Measurements from ENCODE around the gene KRT83. TPM values are rescaled to one million over a fixed set of nuclear protein-coding genes. Genes with fewer than 3 reads are reported as not detected.

The KRT83 gene
- total RNA-seq, 4 donors from 2014 or later: 10.3 to 97.1 (median 33.9) TPM; not detected in 1

GRCh38 chr12:52366738-52367485 is 45.7 kb upstream of the KRT83 start, which contains the start of gene KRT85:
TSS of gene KRT85 (minus strand) at chr12:52367481. CDS start at chr12:52367405, 76 bp downstream.
- Histone ChIP-seq H3K27ac (no peak within 1 kb of the TSS), H3K4me3 (no peak within 1 kb of the TSS), H3K9me3 (no peaks in the 10 kb centered on the region), H3K4me1 (peaks cover 8% of the 10 kb centered on the region), H3K36me3 (no peaks in the 10 kb centered on the region), H3K27me3 (no peaks in the 10 kb centered on the region)
- TF ChIP-seq POLR2AphosphoS5 (IDR thresholded peaks at IDR 0.05) (no peak), EP300 (IDR thresholded peaks at IDR 0.05) (no peak), CTCF (IDR thresholded peaks at IDR 0.05) (no peak), POLR2A (IDR thresholded peaks at IDR 0.05) (no peak)
- DNase-seq (ENCODE audit: low spot score in 2 of 2): no peak
- 85% methylated on average over 30 of the region's 42 CpGs for WGBS

GRCh38 chr12:52364901-52365489 is 43.8 kb upstream of the KRT83 start:
- no peak for TF ChIP-seq POLR2A (IDR thresholded peaks at IDR 0.05)
- no peak for TF ChIP-seq CTCF (IDR thresholded peaks at IDR 0.05)
- no peak for TF ChIP-seq EP300 (IDR thresholded peaks at IDR 0.05)
- TF ChIP-seq POLR2AphosphoS5 (IDR thresholded peaks at IDR 0.05): no peak
- Histone ChIP-seq H3K4me3 (no peak overlapping the region), H3K27ac (no peak overlapping the region), H3K36me3 (no peaks in the 10 kb centered on the region), H3K9me3 (no peaks in the 10 kb centered on the region), H3K27me3 (no peaks in the 10 kb centered on the region), H3K4me1 (peaks cover 8% of the 10 kb centered on the region)
- DNase-seq (ENCODE audit: low spot score in 2 of 2): no peak
- 39% methylated on average over 4 of the region's 14 CpGs for WGBS

GRCh38 chr12:52364061-52364460 is 42.9 kb upstream of the KRT83 start:
- no peak for DNase-seq (ENCODE audit: low spot score in 2 of 2)
- no peaks in the 10 kb centered on the region for H3K36me3 ChIP-seq
- H3K27me3 ChIP-seq: no peaks in the 10 kb centered on the region
- no peak overlapping the region for H3K27ac ChIP-seq
- TF ChIP-seq POLR2A (IDR thresholded peaks at IDR 0.05) (no peak), POLR2AphosphoS5 (IDR thresholded peaks at IDR 0.05) (no peak), CTCF (IDR thresholded peaks at IDR 0.05) (no peak), EP300 (IDR thresholded peaks at IDR 0.05) (no peak)
- H3K4me3 ChIP-seq: no peak overlapping the region
- H3K4me1 ChIP-seq: peaks cover 8% of the 10 kb centered on the region
- WGBS: 81% methylated on average over 7 of the region's 7 CpGs
- no peaks in the 10 kb centered on the region for H3K9me3 ChIP-seq

GRCh38 chr12:52363111-52363679 is 42.0 kb upstream of the KRT83 start:
- Histone ChIP-seq H3K36me3 (no peaks in the 10 kb centered on the region), H3K4me1 (peaks cover 8% of the 10 kb centered on the region), H3K4me3 (no peak overlapping the region), H3K9me3 (no peaks in the 10 kb centered on the region), H3K27ac (no peak overlapping the region), H3K27me3 (no peaks in the 10 kb centered on the region)
- DNase-seq (ENCODE audit: low spot score in 2 of 2): no peak
- no peak for TF ChIP-seq POLR2AphosphoS5 (IDR thresholded peaks at IDR 0.05)
- WGBS: 91% methylated on average over 12 of the region's 12 CpGs

GRCh38 chr12:52362118-52362726 is 41.0 kb upstream of the KRT83 start:
- Histone ChIP-seq H3K4me3 (no peak overlapping the region), H3K27me3 (peaks cover 1% of the 10 kb centered on the region), H3K9me3 (no peaks in the 10 kb centered on the region), H3K27ac (no peak overlapping the region), H3K4me1 (peaks cover 8% of the 10 kb centered on the region), H3K36me3 (no peaks in the 10 kb centered on the region)
- DNase-seq (ENCODE audit: low spot score in 2 of 2): no peak
- TF ChIP-seq POLR2A (IDR thresholded peaks at IDR 0.05) (no peak), POLR2AphosphoS5 (IDR thresholded peaks at IDR 0.05) (no peak), EP300 (IDR thresholded peaks at IDR 0.05) (no peak), CTCF (IDR thresholded peaks at IDR 0.05) (no peak)
- WGBS: 82% methylated on average over 10 of the region's 11 CpGs

Measured in suprapubic skin (tissue), 4 donors.